HUES48 (cell line): ENCODE results near the gene MTF1.

Experiments used
- H3K27ac ChIP-seq: one replicate; pipeline ENCODE4 v1.7.0; 2013; ENCODE audit warnings: low read depth, low read length, inconsistent platforms
- H3K27me3 ChIP-seq: 2 replicates; pipeline ENCODE4 v1.6.1; 2013; ENCODE audit warnings: mild to moderate bottlenecking, low read length; ENCODE audit not compliant: control insufficient read depth, insufficient read depth
- H3K36me3 ChIP-seq: 2 replicates; pipeline ENCODE4 v1.6.1; 2013; ENCODE audit warnings: low read length; ENCODE audit not compliant: control insufficient read depth, insufficient read depth
- H3K4me1 ChIP-seq: 2 replicates; pipeline ENCODE4 v1.6.1; 2013; ENCODE audit warnings: mild to moderate bottlenecking, low read length; ENCODE audit not compliant: control insufficient read depth, insufficient read depth
- H3K4me3 ChIP-seq: 2 replicates; pipeline ENCODE4 v1.5.1; 2013; ENCODE audit warnings: mild to moderate bottlenecking, low read depth, low read length
- H3K9ac ChIP-seq: 2 replicates; pipeline ENCODE4 v1.6.1; 2013; ENCODE audit warnings: mild to moderate bottlenecking, low read depth, low read length, moderate library complexity
- H3K9me3 ChIP-seq: 2 replicates; pipeline ENCODE4 v1.6.1; 2013; ENCODE audit warnings: low read length; ENCODE audit not compliant: control insufficient read depth, insufficient read depth

Gene MTF1

GRCh38 chr1:37762516-37762915 lies 96.9 kb downstream of the MTF1 start:
- no peaks in the 10 kb centered on the region for H3K36me3 ChIP-seq
- H3K27me3 ChIP-seq, result peaks cover 95% of the 10 kb centered on the region
- H3K4me3 ChIP-seq, result no peak overlapping the region
- no peak overlapping the region for H3K27ac ChIP-seq
- H3K9ac ChIP-seq, result no peak overlapping the region
- H3K9me3 ChIP-seq, result no peaks in the 10 kb centered on the region
- H3K4me1 ChIP-seq, result peaks cover 17% of the 10 kb centered on the region

- H3K9ac ChIP-seq, result no peak overlapping the region
These were observed 97.8 kb downstream of the MTF1 start for GRCh38 chr1:37761416-37762095.

More at GRCh38 chr1:37761416-37762095, 97.8 kb downstream of the MTF1 start:
- Histone ChIP-seq H3K4me3 (no peak overlapping the region), H3K4me1 (peaks cover 8% of the 10 kb centered on the region), H3K9me3 (no peaks in the 10 kb centered on the region), H3K27ac (no peak overlapping the region), H3K27me3 (peaks cover 94% of the 10 kb centered on the region), H3K36me3 (no peaks in the 10 kb centered on the region)
